GM23338 (cell line): ENCODE results near the gene ABCF3. TPM values are rescaled to one million over a fixed set of nuclear protein-coding genes. Genes with fewer than 3 reads are reported as not detected.
A peak's percentile ranks its signal among the peaks of the same experiment; 100 is the strongest.

Experiments used
- ATAC-seq: fragments of 200-7000 bp; cut with Tn5 transposase; 3 replicates; pipeline ENCODE4 v1.9.1; 2020
- DNase-seq: peaks from one replicate; pipeline ENCODE4 v3.0.0-alpha.2; 2015; ENCODE audit warnings: low spot score
- H2AFZ ChIP-seq: fragments of 200-600 bp; sonication (generic); 2 replicates; pipeline ENCODE4 v1.8.0; 2016; ENCODE audit warnings: antibody characterized with exemption, mild to moderate bottlenecking, moderate library complexity
- H3F3A ChIP-seq: fragments of 200-600 bp; sonication (generic); replicated peaks from 2 replicates; pipeline ENCODE4 v1.8.0; 2017; ENCODE audit warnings: antibody characterized with exemption, mixed run types, low read depth
- H3K27ac ChIP-seq: fragments of 200-600 bp; sonication (generic); 2 replicates; pipeline ENCODE4 v1.6.1; 2016; ENCODE audit warnings: low read depth
- H3K27me3 ChIP-seq: fragments of 200-600 bp; sonication (generic); 2 replicates; pipeline ENCODE4 v1.8.0; 2016; ENCODE audit warnings: mild to moderate bottlenecking, mixed run types, moderate library complexity; ENCODE audit not compliant: insufficient read depth
- H3K36me3 ChIP-seq: fragments of 200-600 bp; sonication (generic); 2 replicates; pipeline ENCODE4 v1.8.0; 2016; ENCODE audit warnings: mild to moderate bottlenecking; ENCODE audit not compliant: insufficient read depth
- H3K4me1 ChIP-seq: fragments of 200-600 bp; sonication (generic); 2 replicates; pipeline ENCODE4 v1.8.0; 2016; ENCODE audit warnings: mild to moderate bottlenecking, moderate library complexity; ENCODE audit not compliant: insufficient read depth
- H3K4me2 ChIP-seq: fragments of 200-600 bp; sonication (generic); 2 replicates; pipeline ENCODE4 v1.7.1; 2017; ENCODE audit warnings: mixed run types
- H3K4me3 ChIP-seq: fragments of 200-600 bp; sonication (generic); 2 replicates; pipeline ENCODE4 v1.6.1; 2016; ENCODE audit warnings: mixed run types
- H3K79me2 ChIP-seq: fragments of 200-600 bp; sonication (generic); replicated peaks from 2 replicates; pipeline ENCODE4 v1.8.0; 2017; ENCODE audit warnings: mild to moderate bottlenecking; ENCODE audit not compliant: insufficient read depth
- H3K9me2 ChIP-seq: fragments of 200-600 bp; sonication (generic); 2 replicates; pipeline ENCODE4 v1.8.0; 2017; ENCODE audit not compliant: insufficient read depth
- H4K20me1 ChIP-seq: fragments of 200-600 bp; sonication (generic); replicated peaks from 2 replicates; pipeline ENCODE4 v1.8.0; 2017; ENCODE audit warnings: mild to moderate bottlenecking; ENCODE audit not compliant: insufficient read depth
- H3K27ac Mint-ChIP-seq: 2 replicates; pipeline ENCODE4 v1.8.0; 2020; ENCODE audit warnings: inconsistent platforms, mild to moderate bottlenecking, moderate library complexity, mixed read lengths
- H3K27me3 Mint-ChIP-seq: 3 replicates; pipeline ENCODE4 v1.8.0; 2022; ENCODE audit warnings: low read depth, mild to moderate bottlenecking, moderate library complexity, mixed read lengths, inconsistent platforms; ENCODE audit not compliant: insufficient read depth, poor library complexity
- H3K36me3 Mint-ChIP-seq: 3 replicates; pipeline ENCODE4 v1.8.0; 2021; ENCODE audit warnings: low read depth, mild to moderate bottlenecking, inconsistent platforms, moderate library complexity, mixed read lengths
- H3K4me1 Mint-ChIP-seq: 3 replicates; pipeline ENCODE4 v1.8.0; 2020; ENCODE audit warnings: mild to moderate bottlenecking, inconsistent platforms, mixed read lengths
- H3K4me3 Mint-ChIP-seq: 3 replicates; pipeline ENCODE4 v1.8.0; 2021; ENCODE audit warnings: moderate library complexity, mild to moderate bottlenecking, inconsistent platforms, mixed read lengths
- H3K9me3 Mint-ChIP-seq: 3 replicates; pipeline ENCODE4 v1.8.0; 2020; ENCODE audit warnings: moderate library complexity, mild to moderate bottlenecking, inconsistent platforms, mixed read lengths
- CREB1 ChIP-seq: fragments of 250-450 bp; sonication (Bioruptor Pico); IDR thresholded peaks from 2 replicates; pipeline ENCODE4 v1.5.0; 2020; ENCODE audit warnings: low read depth, mild to moderate bottlenecking, moderate library complexity
- CTCF ChIP-seq, 2 experiments: fragments of 200-600 bp in 1 of 2; sonication (generic) in 1 of 2; conservative IDR thresholded peaks; 2 replicates each; pipeline versions ENCODE4 v1.5.1 to v1.6.1; 2016 to 2017; ENCODE audit warnings: antibody characterized with exemption in 2 of 2, low read depth in 2 of 2, mild to moderate bottlenecking in 2 of 2, moderate library complexity in 1 of 2
- EZH2 ChIP-seq: fragments of 200-600 bp; sonication (generic); IDR thresholded peaks from one replicate; pipeline ENCODE4 v1.8.0; 2017; ENCODE audit warnings: antibody characterized with exemption, mild to moderate bottlenecking, low read depth; ENCODE audit not compliant: unreplicated experiment
- EZH2phosphoT487 ChIP-seq: fragments of 200-600 bp; sonication (generic); IDR thresholded peaks from one replicate; pipeline ENCODE4 v1.8.1; 2018; ENCODE audit warnings: antibody characterized with exemption; ENCODE audit not compliant: unreplicated experiment
- JUNB ChIP-seq: IDR thresholded peaks from one replicate; pipeline ENCODE4 v1.6.1; 2016; ENCODE audit warnings: antibody characterized with exemption; ENCODE audit not compliant: unreplicated experiment
- STAT1 ChIP-seq: IDR thresholded peaks from one replicate; pipeline ENCODE4 v1.6.1; 2016; ENCODE audit warnings: antibody characterized with exemption; ENCODE audit not compliant: unreplicated experiment
- ZNF114 ChIP-seq: fragments of 250-450 bp; sonication (Bioruptor Pico); IDR thresholded peaks from 2 replicates; pipeline ENCODE4 v1.5.0; 2020; ENCODE audit warnings: mild to moderate bottlenecking, moderate library complexity
- microRNA counts: library from miRNA; unstranded; fragments of <30 nt; microRNA quantifications from one replicate; lab custom pipeline; 2017
- microRNA-seq: library from miRNA; unstranded; fragments of <30 nt; microRNA quantifications from one replicate; pipeline ENCODE4, GENCODE V29; 2017
- polyA plus RNA-seq: library from polyadenylated mRNA; unstranded; fragments of >200 nt; fragmentation: Nextera tagmentation; extraction: Ambion mirVana; gene quantifications from 2 replicates; pipeline ENCODE4 v1.2.1, GENCODE V29; 2016
- small RNA-seq: library from RNA; depleted of rRNA; stranded (forward); fragments of <200 nt; gene quantifications from one replicate; pipeline ENCODE3, GENCODE V24; 2014; ENCODE audit warnings: low replicate concordance
- total RNA-seq: library from RNA; depleted of rRNA; stranded (reverse); fragments of >200 nt; shearing (Covaris generic); gene quantifications from 2 replicates; pipeline ENCODE4 v1.2.3, GENCODE V29; 2014; rRNA removed
- TF ChIP-seq, protein P1 (sequence below): IDR thresholded peaks from one replicate; pipeline ENCODE4 v1.6.1; 2018; ENCODE audit warnings: antibody characterized with exemption; ENCODE audit not compliant: unreplicated experiment

The ABCF3 gene
- total and polyA plus RNA-seq, 2 experiments from 2014 or later: 33.4 to 48.9 TPM

DNA sequence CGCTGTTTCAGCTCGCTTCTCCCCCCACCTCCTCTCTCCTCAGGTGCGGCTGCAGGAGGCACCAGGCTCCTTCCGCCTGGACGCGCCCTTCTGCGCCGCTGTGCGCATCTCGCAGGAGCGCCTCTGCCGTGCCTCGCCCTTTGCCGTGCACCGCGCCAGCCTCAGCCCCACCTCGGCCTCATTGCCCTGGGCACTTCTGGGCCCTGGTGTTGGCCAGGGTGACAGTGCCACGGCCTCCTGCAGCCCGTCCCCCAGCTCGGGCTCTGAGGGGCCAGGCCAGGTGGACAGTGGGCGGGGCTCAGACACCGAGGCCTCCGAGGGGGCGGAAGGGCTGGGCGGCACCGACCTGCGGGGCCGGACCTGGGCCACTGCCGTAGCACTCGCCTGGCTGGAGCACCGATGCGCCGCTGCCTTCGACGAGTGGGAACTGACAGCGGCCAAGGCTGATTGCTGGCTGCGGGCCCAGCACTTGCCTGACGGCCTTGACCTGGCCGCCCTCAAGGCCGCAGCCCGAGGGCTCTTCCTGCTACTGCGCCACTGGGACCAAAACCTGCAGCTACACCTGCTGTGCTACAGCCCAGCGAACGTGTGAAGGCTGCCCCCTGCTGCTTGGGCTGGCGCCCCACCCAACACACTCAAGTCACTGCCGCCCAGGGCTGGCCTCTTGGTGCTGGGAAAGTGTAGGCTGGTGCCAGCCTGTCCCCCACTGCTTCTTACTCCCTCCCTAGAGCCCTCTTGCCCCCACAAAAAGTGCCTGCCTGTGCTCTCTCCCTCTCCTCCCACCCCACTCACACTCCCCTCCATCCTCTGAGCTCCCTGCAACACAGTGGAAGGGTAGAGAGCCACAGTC, 55.7 kb downstream of the ABCF3 start (continued):
- TF ChIP-seq, protein P1, sequence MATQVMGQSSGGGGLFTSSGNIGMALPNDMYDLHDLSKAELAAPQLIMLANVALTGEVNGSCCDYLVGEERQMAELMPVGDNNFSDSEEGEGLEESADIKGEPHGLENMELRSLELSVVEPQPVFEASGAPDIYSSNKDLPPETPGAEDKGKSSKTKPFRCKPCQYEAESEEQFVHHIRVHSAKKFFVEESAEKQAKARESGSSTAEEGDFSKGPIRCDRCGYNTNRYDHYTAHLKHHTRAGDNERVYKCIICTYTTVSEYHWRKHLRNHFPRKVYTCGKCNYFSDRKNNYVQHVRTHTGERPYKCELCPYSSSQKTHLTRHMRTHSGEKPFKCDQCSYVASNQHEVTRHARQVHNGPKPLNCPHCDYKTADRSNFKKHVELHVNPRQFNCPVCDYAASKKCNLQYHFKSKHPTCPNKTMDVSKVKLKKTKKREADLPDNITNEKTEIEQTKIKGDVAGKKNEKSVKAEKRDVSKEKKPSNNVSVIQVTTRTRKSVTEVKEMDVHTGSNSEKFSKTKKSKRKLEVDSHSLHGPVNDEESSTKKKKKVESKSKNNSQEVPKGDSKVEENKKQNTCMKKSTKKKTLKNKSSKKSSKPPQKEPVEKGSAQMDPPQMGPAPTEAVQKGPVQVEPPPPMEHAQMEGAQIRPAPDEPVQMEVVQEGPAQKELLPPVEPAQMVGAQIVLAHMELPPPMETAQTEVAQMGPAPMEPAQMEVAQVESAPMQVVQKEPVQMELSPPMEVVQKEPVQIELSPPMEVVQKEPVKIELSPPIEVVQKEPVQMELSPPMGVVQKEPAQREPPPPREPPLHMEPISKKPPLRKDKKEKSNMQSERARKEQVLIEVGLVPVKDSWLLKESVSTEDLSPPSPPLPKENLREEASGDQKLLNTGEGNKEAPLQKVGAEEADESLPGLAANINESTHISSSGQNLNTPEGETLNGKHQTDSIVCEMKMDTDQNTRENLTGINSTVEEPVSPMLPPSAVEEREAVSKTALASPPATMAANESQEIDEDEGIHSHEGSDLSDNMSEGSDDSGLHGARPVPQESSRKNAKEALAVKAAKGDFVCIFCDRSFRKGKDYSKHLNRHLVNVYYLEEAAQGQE: peak; percentile 22

DNA sequence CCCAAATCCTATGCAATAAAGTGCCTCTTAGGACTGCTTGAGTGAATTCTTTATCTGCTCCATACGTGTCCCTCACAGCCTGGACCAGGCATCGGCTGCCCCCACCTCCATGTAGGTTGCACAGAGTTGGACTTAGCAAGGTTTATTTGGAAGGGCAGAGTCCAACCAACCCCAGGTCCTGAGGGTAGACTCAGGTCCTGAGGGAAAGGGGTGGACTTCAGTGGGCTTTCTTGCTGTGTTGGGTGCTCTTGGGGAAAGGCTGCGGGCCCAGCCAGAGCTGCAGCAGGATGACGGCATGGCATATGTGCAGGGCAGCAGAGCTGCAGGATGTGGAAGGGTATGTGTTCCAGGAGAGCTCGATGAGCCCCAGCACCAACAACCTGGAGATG, 56.3 kb downstream of the ABCF3 start:
- ATAC-seq (no peak), DNase-seq (no peak)
- Histone ChIP-seq H3K27ac (no peak overlapping the region), H3K36me3 (peaks cover 3% of the 10 kb centered on the region; the same call in 1 of the 2 replicates), H3K79me2 (peaks cover 8% of the 10 kb centered on the region; the same call in 1 of the 2 replicates), H3K4me3 (peak overlapping the region; percentile 62; the same call in 1 of the 2 replicates), H3K4me2 (peak overlapping the region; percentile 84), H2AFZ (no peak overlapping the region), H3K27me3 (peaks cover 11% of the 10 kb centered on the region), H3F3A (no peaks in the 10 kb centered on the region), H3K9me2 (no peaks in the 10 kb centered on the region), H3K4me1 (no peaks in the 10 kb centered on the region), H4K20me1 (peaks cover 16% of the 10 kb centered on the region)
- Mint-ChIP-seq H3K4me1 (peaks cover 10% of the 10 kb centered on the region), H3K36me3 (peaks cover 40% of the 10 kb centered on the region), H3K9me3 (no peaks in the 10 kb centered on the region), H3K27ac (no peak overlapping the region), H3K4me3 (peak overlapping the region; percentile 45), H3K27me3 (peaks cover 10% of the 10 kb centered on the region)
- TF ChIP-seq ZNF114 (CRISPR knock-in tag) (no peak), JUNB (no peak), CTCF (conservative IDR thresholded peaks at IDR 0.05; ENCODE audit: low read depth in 2 of 2) (no peak), STAT1 (no peak), EZH2 (no peak), CREB1 (CRISPR knock-in tag) (no peak), EZH2phosphoT487 (no peak)
- TF ChIP-seq, protein P1: no peak

MicroRNAs encoded within 50 kb of the gene (microRNA counts, 767-probe panel; counts per million panel counts)
- microRNA hsa-miR-1224-3p (lab: Ali Mortazavi, UCI) (not detected), microRNA hsa-miR-1224-5p (lab: Ali Mortazavi, UCI) (not detected)

Small RNA genes within 50 kb of the gene (microRNA-seq; reads per million reads assigned to microRNA genes)
- gene MIR1224: not detected

Small RNA genes within 50 kb of the gene (small RNA-seq; reads per million reads assigned to genes)
- gene MIR1224: not detected

Other genes starting within 250 kb of the ABCF3 start
- 38.5 and 39.9 TPM in 2 replicates for gene ABCC5, start 168.3 kb upstream of the ABCF3 start, total RNA-seq
- 14.0 TPM in 2 replicates for gene ABCC5, start 168.3 kb upstream of the ABCF3 start, polyA plus RNA-seq
- gene HTR3D, start 154.5 kb upstream of the ABCF3 start, total RNA-seq: not detected in 2 replicates
- gene HTR3D, start 154.5 kb upstream of the ABCF3 start, polyA plus RNA-seq: not detected in 2 replicates
- not detected in 2 replicates for gene HTR3C, start 133.2 kb upstream of the ABCF3 start, total RNA-seq
- gene HTR3C, start 133.2 kb upstream of the ABCF3 start, polyA plus RNA-seq: not detected in 2 replicates
- gene HTR3E, start 89.1 kb upstream of the ABCF3 start, total RNA-seq: not detected in 2 replicates
- gene HTR3E, start 89.1 kb upstream of the ABCF3 start, polyA plus RNA-seq: not detected in 2 replicates
- gene EIF2B5, start 50.8 kb upstream of the ABCF3 start, total RNA-seq: 36.6 and 43.3 TPM in 2 replicates
- 26.4 and 27.8 TPM in 2 replicates for gene EIF2B5, start 50.8 kb upstream of the ABCF3 start, polyA plus RNA-seq
- 50.2 and 55.5 TPM in 2 replicates for gene DVL3, start 30.8 kb upstream of the ABCF3 start, total RNA-seq
- 25.6 and 33.5 TPM in 2 replicates for gene DVL3, start 30.8 kb upstream of the ABCF3 start, polyA plus RNA-seq
- 269 and 305 TPM in 2 replicates for gene AP2M1, start 11.3 kb upstream of the ABCF3 start, total RNA-seq
- 190 and 215 TPM in 2 replicates for gene AP2M1, start 11.3 kb upstream of the ABCF3 start, polyA plus RNA-seq
- gene VWA5B2, start 43.4 kb downstream of the ABCF3 start, total RNA-seq: 0.66 TPM in 1 of 2 replicates, not detected in the other
- not detected in 2 replicates for gene VWA5B2, start 43.4 kb downstream of the ABCF3 start, polyA plus RNA-seq
- 107 and 109 TPM in 2 replicates for gene ALG3, start 62.8 kb downstream of the ABCF3 start, total RNA-seq
- gene ALG3, start 62.8 kb downstream of the ABCF3 start, polyA plus RNA-seq: 76.9 and 87.9 TPM in 2 replicates
- 9.8 and 14.3 TPM in 2 replicates for gene EEF1AKMT4, start 63.5 kb downstream of the ABCF3 start, total RNA-seq
- 11.2 and 12.9 TPM in 2 replicates for gene EEF1AKMT4, start 63.5 kb downstream of the ABCF3 start, polyA plus RNA-seq
- gene CAMK2N2, start 75.4 kb downstream of the ABCF3 start, total RNA-seq: 1.3 and 1.5 TPM in 2 replicates
- gene CAMK2N2, start 75.4 kb downstream of the ABCF3 start, polyA plus RNA-seq: 0.32 and 0.63 TPM in 2 replicates
- 0.24 TPM in 1 of 2 replicates, not detected in the other for gene ECE2, start 89.8 kb downstream of the ABCF3 start, total RNA-seq
- gene ECE2, start 89.8 kb downstream of the ABCF3 start, polyA plus RNA-seq: 0.48 TPM in 1 of 2 replicates, not detected in the other
- gene PSMD2, start 113.0 kb downstream of the ABCF3 start, total RNA-seq: 328 and 507 TPM in 2 replicates
- 101 and 117 TPM in 2 replicates for gene PSMD2, start 113.0 kb downstream of the ABCF3 start, polyA plus RNA-seq
- gene EIF4G1, start 128.4 kb downstream of the ABCF3 start, total RNA-seq: 552 and 565 TPM in 2 replicates
- gene EIF4G1, start 128.4 kb downstream of the ABCF3 start, polyA plus RNA-seq: 227 and 239 TPM in 2 replicates
- 14.8 and 31.8 TPM in 2 replicates for gene FAM131A, start 151.4 kb downstream of the ABCF3 start, total RNA-seq
- gene FAM131A, start 151.4 kb downstream of the ABCF3 start, polyA plus RNA-seq: 6.7 and 9.6 TPM in 2 replicates
- gene CLCN2, start 175.4 kb downstream of the ABCF3 start, total RNA-seq: 9.2 and 10.7 TPM in 2 replicates
- gene CLCN2, start 175.4 kb downstream of the ABCF3 start, polyA plus RNA-seq: 5.4 and 7.0 TPM in 2 replicates
- 182 and 199 TPM in 2 replicates for gene POLR2H, start 175.5 kb downstream of the ABCF3 start, total RNA-seq
- gene POLR2H, start 175.5 kb downstream of the ABCF3 start, polyA plus RNA-seq: 190 and 205 TPM in 2 replicates
- gene THPO, start 192.0 kb downstream of the ABCF3 start, total RNA-seq: 0.14 and 0.97 TPM in 2 replicates
- 0.47 and 1.9 TPM in 2 replicates for gene THPO, start 192.0 kb downstream of the ABCF3 start, polyA plus RNA-seq
- gene CHRD, start 193.9 kb downstream of the ABCF3 start, total RNA-seq: 0.66 and 1.1 TPM in 2 replicates
- gene CHRD, start 193.9 kb downstream of the ABCF3 start, polyA plus RNA-seq: 0.23 and 0.34 TPM in 2 replicates